DMS153 treated with DMSO at 0.1 percent for 48 hours (cell line): Measurements from ENCODE around the gene LRRC61.
"Not testable (repeated sequence)": the region's sequence is repeated elsewhere in the genome, so short reads cannot be mapped to it uniquely, and the experiment has no call there.

ENCODE experiments used
- DNase-seq: peaks from one replicate; lab custom pipeline; 2025; ENCODE audit not compliant: unreplicated experiment; lab: John Stamatoyannopoulos, UW

The LRRC61 gene

DNA sequence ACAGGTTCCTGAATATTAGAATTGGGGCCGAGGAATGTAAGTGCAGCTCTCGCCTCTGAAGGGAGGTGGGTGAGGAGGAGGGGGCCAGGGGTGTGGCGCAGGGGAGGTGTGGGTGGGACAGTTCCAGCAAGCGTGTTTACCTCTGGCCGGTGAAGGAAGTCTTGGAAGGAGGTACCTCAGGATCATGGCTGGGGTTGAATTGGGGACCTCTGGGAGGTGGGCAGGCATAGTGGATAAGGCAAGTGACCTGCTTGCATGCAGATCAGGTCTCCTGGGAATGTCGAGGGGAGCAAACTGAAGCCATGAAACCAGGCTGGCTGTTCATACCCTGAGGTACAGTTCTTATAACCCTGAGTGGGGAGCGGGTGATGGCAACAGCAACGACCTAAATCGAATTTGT lies 57.9 kb downstream of the LRRC61 start:
- DNase-seq, result no peak

DNA sequence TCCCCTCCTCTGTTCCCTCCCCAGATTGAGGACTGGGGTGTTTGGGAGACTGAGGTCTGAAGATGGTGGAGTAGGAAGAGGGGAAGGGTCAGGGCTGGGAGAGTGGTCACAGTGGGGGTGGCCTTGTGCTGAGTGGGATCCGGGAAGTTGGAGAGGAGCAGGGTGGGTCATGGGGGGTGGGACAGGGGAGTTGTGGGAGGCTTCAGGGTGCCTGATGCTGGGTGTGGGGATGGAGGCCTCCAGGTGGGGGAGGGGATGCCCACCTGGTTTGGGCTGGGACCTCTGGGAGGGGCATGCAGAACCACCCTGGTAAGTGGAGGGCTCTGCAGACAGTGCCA lies 58.6 kb downstream of the LRRC61 start:
- no peak for DNase-seq

DNA sequence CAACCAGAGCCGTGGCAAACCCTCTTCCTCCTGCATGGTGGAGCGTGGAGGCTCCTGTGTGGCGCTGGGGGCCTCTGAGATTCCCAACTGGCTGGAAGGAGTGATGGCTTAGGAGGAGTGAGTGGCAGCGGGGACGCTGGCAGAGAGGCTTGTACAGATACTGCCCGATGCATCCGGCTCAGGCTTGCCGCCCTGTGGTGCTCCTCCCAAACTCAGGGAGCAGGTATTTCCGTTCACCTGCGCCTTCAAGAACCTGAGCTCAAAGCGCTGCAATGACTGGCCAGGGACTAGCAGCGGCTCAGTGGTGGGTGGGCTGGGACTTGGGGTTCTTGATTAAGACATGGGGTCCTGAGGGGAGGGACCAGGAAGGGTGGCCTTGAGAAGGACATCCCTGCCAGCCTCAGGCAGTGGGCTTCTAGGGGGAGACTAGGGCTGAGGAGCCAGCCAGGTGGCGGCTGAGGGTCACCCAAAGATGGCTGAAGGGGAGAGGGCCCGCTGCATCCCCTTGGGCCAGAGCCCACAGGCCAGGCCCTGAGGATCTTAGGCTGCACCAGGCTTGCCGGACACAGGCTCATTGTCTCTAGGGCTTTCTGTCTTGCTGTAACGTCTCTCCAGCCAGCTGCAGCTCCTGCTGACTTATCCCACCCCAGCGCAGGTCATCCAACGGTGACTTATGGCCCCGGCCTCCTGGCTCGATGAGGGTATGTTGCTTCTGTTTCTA lies 59.1 kb downstream of the LRRC61 start:
- DNase-seq, result no peak

DNA sequence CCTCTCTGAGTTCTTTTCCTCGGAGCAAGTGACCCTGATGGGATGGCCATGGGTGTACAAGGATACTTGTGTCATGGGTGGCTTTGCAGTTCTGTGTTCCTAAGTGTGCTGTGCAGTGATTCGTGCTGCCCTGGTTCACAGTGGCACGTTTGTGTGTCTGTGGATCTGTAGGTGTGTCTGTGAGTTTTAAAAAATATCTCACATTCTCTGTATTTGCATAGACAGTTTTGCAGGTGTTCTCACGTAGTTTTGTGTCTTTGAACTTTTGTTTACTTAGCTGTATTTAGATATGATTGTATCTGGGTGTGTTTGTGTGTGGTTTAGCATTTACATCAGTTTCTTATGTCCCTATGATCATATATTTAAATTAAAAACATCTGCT lies 59.7 kb downstream of the LRRC61 start:
- no peak for DNase-seq

DNA sequence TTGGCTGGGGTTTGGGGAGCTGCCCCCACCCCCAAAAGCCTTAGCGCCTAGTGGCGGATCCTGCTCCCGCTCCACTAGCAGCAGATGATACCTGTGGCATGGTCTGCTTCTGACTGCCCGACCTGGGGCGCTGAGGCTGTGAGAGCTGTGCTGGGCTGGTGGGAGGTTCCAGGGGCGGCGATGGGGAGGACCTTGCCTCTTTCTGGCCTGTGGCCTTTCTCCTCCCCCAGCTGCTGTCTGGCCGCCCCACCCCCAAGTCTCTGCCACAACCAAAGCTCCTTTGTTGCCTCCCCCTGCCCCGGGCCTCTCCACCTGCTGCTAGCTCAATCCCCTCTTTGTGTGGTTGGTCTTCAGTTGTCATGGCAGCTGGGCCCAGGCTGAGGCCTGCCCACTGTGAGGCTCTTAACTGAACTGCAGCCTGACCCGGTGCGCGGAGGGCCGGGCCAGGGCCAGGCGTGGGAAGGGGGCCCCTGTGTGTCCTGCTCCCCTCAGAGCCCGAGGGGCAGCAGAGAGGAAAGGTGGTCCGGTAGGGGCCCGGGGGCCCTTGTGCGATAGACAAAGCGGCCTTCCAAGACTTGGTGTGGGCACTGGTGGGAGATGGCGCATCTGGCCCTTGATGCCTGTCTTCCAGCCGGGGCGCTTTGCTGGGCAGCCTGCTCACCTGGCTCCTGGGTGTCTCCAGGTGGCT lies 60.7 kb downstream of the LRRC61 start:
- no peak for DNase-seq

DNA sequence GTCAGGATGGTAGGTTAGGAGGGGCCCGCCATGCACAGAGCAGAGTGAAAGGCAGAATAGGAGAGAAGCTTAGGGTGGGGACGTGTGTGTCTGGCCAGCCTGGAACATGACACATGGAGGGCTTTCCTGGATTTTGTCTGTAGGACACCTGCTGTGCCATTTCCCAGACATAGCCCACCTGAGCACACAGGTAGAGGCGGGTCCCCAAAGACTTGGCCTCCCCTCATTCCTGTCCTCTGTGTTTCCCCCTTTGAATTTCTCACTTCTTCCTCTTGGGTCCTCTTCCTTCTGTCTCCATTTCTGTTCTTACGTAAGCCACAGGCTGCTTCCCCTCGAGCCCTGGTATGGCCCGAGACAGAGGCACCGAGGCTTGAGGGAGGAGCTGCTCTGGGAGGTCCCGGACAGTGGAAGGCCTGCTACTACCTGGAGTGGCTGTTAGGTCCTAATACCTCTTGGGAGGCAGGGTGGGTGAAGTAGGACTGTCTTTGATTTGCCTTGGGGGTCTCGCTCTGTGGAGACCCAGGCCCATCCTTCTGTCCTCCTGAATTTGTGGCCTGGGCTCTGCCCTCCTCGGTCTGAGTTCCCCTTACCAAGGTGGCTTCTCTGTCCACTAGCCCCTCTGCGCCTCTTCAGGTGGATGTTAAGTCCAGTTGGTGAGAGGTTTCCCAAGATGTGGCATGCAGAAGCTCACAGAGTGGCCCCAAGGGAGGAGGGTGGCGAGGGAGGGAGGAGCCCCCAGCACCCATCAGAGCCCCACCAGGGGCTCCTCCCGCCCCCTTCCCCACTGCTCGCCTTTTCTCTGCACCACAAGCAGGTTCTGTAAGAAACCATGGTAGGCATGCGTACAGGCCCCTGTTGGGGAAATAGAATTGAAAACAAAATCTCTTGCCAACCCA lies 61.5 kb downstream of the LRRC61 start:
- DNase-seq, result no peak

DNA sequence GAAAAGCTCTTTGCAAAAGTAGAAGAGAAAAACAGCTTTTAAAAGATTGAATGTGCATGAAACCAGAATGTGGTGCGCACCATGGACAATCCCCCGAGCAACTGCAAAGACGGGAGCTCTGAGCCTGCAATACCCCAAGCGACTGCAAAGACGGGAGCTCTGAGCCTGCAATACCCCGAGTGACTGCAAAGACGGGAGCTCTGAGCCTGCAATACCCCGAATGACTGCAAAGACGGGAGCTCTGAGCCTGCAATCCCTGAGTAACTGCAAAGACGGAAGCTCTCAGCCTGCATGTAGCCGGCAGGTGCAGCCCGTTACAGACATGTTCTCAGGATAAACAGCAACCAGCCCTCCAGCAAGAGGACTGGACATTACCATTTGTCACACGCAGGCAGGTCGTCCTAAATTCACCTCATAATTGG lies 62.2 kb downstream of the LRRC61 start:
- DNase-seq, result no peak

DNA sequence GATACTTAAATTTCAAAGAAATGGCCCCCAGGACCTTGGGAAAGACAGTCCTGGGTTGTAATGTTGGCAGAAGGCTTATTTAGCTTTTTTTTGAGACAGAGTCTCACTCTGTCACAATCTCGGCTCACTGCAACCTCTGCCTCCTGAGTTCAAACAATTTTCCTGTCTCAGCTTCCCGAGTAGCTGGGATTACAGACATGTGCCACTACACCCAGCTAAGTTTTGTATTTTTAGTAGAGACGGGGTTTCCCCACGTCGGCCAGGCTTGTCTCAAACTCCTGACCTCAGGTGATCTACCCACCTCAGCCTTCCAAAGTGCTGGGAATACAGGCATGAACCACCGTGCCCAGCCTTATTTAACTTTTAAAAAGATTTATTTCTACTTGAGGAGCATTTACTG lies 62.7 kb downstream of the LRRC61 start:
- DNase-seq, result not testable (repeated sequence)
